Activated T-helper 1 cell treated with anti-CD3 and anti-CD28 coated beads, Interleukin-12 subunit alpha, Interleukin-12 subunit beta, Interleukin-2, Interleukin-4 antibody, amounts not matched to agents 30 ng/mL and 10 ng/mL and 1 ng/mL, durations not matched to agents 14 hours and 24 hours and 36 hours (primary cell): ENCODE data around the gene MORN1. TPM values are rescaled to one million over a fixed set of nuclear protein-coding genes. Genes with fewer than 3 reads are reported as not detected.

Experiments used
- DNase-seq: peaks from one replicate; pipeline ENCODE4 v3.0.0; 2021; ENCODE audit warnings: low spot score
- H3K27ac Mint-ChIP-seq: one replicate; pipeline ENCODE4 v1.8.0; 2021; ENCODE audit warnings: mild to moderate bottlenecking, mixed read lengths
- H3K27me3 Mint-ChIP-seq: one replicate; pipeline ENCODE4 v1.8.0; 2022; ENCODE audit warnings: mild to moderate bottlenecking, moderate library complexity, mixed read lengths; ENCODE audit not compliant: insufficient read depth
- H3K36me3 Mint-ChIP-seq: one replicate; pipeline ENCODE4 v1.8.0; 2021; ENCODE audit warnings: low read depth, mixed read lengths
- H3K4me1 Mint-ChIP-seq: one replicate; pipeline ENCODE4 v1.8.0; 2021; ENCODE audit warnings: low read depth, mixed read lengths
- H3K4me3 Mint-ChIP-seq: one replicate; pipeline ENCODE4 v1.8.0; 2021; ENCODE audit warnings: mild to moderate bottlenecking, moderate library complexity, mixed read lengths
- H3K9me3 Mint-ChIP-seq: one replicate; pipeline ENCODE4 v1.8.0; 2021; ENCODE audit warnings: mixed read lengths
- intact Hi-C: fragments of 100-400 bp; cut with micrococcal nuclease; formaldehyde crosslinking; loops from one replicate; pipeline ENCODE4 v1.15.1; 2024
- total RNA-seq: library from RNA; stranded (reverse); gene quantifications from 2 replicates; pipeline ENCODE4 v1.2.3, GENCODE V29; 2022

The MORN1 gene
- total RNA-seq, 1 donor from 2014 or later = 8.4 TPM

DNA sequence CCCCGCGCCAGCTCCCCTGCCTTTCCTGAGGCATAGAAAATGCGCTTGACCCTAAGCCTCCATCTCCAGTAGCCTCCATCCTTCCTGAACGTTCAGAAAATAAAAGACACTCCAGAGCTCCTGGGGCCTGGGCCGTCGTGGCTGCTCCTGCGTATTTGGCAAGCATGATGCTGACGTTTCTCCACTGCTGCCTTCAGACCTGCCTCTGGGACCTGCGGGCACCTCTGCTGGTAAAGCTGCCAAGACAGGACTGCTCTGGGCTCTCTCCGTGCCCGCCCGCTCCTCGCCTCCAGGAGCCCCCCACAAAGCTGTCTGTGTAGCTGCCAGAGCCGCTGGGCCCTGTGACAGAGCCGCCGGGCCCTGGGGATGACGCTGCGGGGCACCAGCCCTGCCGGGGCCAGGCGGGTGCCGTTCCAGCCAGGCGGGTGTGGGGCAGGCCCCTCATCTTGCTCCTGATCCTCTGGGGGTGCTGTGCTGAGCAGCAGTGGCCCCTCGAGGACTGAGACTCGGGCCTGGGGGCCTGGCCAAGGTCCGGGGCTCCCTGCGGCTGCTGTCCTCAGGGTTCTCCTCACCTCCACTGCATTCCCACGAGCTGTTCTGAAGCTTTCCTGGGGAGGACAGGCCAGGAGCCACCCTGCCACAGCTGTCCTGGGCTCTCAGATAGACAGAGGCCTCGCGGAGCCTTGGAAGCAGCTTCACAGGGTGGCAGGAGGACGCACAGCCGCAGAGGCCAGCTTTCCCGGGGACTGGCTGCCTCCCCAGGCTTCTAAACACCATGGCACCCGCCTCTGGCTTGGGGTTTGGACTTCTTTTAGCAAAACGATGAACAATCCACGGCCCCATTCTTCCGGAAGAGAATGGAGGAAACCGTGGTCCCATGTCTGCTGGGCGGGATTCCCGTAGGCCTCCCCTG, 48.1 kb downstream of the MORN1 start:
- DNase-seq = no peak
- intact Hi-C loops = no loop called here
- Mint-ChIP-seq H3K4me3 (no peak overlapping the region), H3K27ac (no peak overlapping the region), H3K4me1 (no peaks in the 10 kb centered on the region), H3K27me3 (no peaks in the 10 kb centered on the region), H3K9me3 (no peaks in the 10 kb centered on the region), H3K36me3 (no peaks in the 10 kb centered on the region)

DNA sequence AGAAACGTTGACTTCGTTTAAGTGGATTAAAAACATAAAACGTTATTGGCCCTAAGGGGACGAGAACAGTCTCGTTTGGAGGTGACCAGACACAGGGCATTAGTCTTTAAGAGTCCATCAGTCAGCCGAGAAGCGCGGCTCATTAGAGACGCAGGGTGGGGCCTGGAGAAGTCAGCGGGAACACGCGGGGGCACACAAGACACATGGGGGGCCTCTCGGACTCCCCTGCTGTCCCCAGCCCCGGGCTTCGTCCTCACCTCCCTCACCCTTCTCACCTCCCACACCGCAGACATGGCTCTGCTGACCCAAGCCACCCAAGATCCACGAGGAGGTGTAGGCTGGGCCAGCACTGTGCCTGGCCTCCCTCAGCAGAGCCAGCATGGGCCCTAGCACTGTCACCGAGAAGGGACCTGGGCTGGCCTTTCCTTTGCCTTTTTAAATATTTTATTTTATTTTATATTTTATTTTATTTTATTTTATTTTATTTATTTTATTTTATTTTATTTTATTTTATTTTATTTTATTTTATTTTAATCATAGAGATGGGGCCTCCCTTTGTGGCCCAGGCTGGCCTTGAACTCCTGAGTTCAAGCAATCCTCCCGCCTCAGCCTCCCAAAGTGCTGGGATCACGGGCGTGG, 48.9 kb downstream of the MORN1 start:
- intact Hi-C loops = no loop called here
- Mint-ChIP-seq H3K9me3 (no peaks in the 10 kb centered on the region), H3K27ac (no peak overlapping the region), H3K27me3 (no peaks in the 10 kb centered on the region), H3K4me3 (no peak overlapping the region), H3K36me3 (no peaks in the 10 kb centered on the region), H3K4me1 (no peaks in the 10 kb centered on the region)
- no peak for DNase-seq

DNA sequence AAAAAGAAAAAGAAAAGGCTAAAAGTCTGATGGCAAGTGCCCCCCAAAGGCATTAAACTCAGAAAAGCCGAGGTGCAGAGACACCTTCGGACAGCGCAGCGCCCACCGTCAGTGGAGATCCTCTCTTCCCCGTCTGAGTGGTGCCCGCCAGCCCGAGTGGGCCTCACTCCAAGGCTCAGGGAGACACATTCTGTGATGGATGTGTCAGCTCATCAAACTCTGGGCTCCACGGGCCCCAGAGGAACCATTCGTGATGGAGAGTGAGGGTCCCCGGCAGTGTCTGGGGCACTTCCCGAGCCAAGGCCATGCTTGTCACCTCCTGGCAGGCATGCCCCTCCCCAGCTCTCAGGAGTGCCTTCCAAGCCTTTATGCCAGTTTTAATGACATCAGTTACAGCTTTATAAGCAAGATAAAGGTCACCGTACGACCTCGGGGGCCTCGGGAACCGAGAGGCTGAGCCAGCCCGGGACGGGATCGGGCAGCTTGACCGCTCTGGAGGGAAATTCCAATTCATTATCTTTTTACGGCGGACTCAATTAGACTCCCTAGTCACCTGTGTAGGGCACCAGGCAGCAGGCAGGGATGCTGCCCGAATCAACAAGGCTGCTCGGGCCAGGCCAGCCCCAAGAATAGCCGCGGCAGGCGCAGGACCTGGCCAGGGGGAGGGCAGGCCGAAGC, 49.5 kb downstream of the MORN1 start:
- no peak for DNase-seq
- H3K27ac Mint-ChIP-seq = no peak overlapping the region
- H3K4me1 Mint-ChIP-seq = no peaks in the 10 kb centered on the region
- no peaks in the 10 kb centered on the region for H3K36me3 Mint-ChIP-seq
- H3K27me3 Mint-ChIP-seq = no peaks in the 10 kb centered on the region
- H3K4me3 Mint-ChIP-seq = no peak overlapping the region
- H3K9me3 Mint-ChIP-seq = no peaks in the 10 kb centered on the region
- intact Hi-C loops = no loop called here

GRCh38 chr1:2340918-2341254, 50.5 kb downstream of the MORN1 start:
- intact Hi-C loops = no loop called here
- Mint-ChIP-seq H3K4me3 (no peak overlapping the region), H3K4me1 (no peaks in the 10 kb centered on the region), H3K9me3 (no peaks in the 10 kb centered on the region), H3K27me3 (no peaks in the 10 kb centered on the region), H3K36me3 (no peaks in the 10 kb centered on the region), H3K27ac (no peak overlapping the region)
- DNase-seq = no peak

DNA sequence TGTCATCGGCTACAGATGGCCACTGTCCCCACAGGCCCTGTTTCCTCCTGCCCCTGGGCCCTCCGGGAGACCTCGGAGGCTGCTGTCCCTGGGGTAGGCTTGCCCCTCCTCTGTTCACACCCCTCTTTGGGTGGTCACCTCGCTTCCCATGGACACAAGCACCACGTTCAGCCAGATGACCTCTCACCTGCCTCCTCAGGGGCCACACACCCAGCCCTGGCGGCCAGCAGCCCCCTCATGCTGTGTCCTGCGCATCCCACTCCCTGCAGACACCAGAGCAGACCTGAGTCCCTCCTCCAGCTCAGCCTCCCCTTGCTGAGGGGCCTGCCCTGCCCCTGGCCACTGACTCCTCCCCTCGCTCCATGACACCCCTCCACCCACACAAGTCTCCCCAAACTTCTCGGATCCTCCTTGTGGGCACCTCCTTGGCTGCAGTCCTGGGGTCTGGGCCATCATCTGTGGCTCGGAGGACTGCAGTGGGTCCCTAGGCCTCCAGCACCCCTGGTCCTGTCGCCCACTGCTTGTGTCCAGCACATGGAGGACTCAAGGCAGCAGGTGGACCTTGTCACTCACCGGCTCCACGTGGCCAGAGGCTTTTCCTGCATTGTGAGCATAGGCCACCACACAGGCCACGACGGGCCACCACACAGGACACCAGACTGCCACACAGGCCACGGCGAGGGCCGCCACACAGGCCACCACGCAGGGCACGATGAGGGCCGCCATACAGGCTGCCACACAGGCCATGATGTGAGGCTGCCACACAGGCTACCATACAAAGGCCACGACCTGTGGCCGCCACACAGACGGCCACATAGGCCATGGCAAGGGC, 51.1 kb downstream of the MORN1 start:
- no peak for DNase-seq
- intact Hi-C loops = no loop called here
- Mint-ChIP-seq H3K36me3 (no peaks in the 10 kb centered on the region), H3K27ac (no peak overlapping the region), H3K4me1 (no peaks in the 10 kb centered on the region), H3K9me3 (no peaks in the 10 kb centered on the region), H3K27me3 (no peaks in the 10 kb centered on the region), H3K4me3 (no peak overlapping the region)

- Mint-ChIP-seq H3K4me3 (no peak overlapping the region), H3K27me3 (no peaks in the 10 kb centered on the region), H3K27ac (no peak overlapping the region), H3K4me1 (no peaks in the 10 kb centered on the region), H3K9me3 (no peaks in the 10 kb centered on the region), H3K36me3 (no peaks in the 10 kb centered on the region)
- no peak for DNase-seq
- intact Hi-C loops = no loop called here
These were observed 51.9 kb downstream of the MORN1 start for GRCh38 chr1:2339206-2340085.

DNA sequence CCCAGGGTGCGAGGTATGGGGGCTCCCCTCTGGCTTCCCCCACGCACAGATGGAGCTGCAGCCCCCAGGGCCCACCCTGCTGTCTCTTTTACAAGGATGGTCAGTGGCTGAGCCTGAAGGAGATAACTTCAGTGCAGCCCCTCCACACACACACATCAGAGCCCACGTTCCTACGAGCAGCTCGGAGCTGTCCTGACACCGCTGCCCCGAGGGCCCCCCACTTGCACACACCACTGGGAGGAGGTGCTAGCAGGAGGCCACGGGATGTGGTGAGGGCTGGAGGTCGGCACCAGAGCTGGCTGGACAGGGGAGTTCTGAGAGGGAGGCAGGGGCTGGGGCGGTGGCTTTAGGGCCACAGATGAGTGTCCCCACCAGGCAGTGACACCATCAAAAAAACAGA, 53.9 kb downstream of the MORN1 start:
- H3K36me3 Mint-ChIP-seq = no peaks in the 10 kb centered on the region
- no peak for DNase-seq
- H3K9me3 Mint-ChIP-seq = no peaks in the 10 kb centered on the region
- no peaks in the 10 kb centered on the region for H3K4me1 Mint-ChIP-seq
- H3K4me3 Mint-ChIP-seq = no peak overlapping the region
- intact Hi-C loops = no loop called here
- H3K27me3 Mint-ChIP-seq = peaks cover 2% of the 10 kb centered on the region
- H3K27ac Mint-ChIP-seq = no peak overlapping the region

- Mint-ChIP-seq H3K4me1 (no peaks in the 10 kb centered on the region), H3K4me3 (no peak overlapping the region), H3K9me3 (no peaks in the 10 kb centered on the region), H3K36me3 (no peaks in the 10 kb centered on the region), H3K27ac (no peak overlapping the region), H3K27me3 (peaks cover 2% of the 10 kb centered on the region)
- DNase-seq = no peak
- intact Hi-C loops = no loop called here
These were observed 54.3 kb downstream of the MORN1 start for GRCh38 chr1:2337081-2337480.

DNA sequence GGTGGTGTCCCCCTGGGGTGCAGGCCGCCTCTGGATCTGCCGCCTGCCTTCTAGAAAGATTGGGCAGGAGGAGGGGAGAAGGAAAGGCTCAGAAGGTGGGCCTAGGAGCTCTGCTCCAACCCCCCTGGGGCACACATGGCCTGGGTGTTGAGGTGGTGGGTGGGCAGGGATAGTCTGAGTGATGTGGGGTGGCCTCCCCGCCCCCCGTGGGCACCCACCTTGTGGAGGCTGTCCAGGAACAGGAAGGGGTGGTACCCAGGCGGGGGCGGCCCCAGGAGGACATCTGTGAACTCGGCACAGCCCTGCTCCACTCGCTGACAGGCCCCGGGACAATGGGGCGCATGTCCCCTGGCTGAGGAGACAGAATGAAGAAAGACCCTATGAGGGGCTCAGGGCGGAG, 54.9 kb downstream of the MORN1 start:
- Mint-ChIP-seq H3K4me1 (no peaks in the 10 kb centered on the region), H3K9me3 (no peaks in the 10 kb centered on the region), H3K36me3 (no peaks in the 10 kb centered on the region), H3K27me3 (peaks cover 2% of the 10 kb centered on the region), H3K27ac (no peak overlapping the region), H3K4me3 (no peak overlapping the region)
- no peak for DNase-seq
- intact Hi-C loops = no loop called here

DNA sequence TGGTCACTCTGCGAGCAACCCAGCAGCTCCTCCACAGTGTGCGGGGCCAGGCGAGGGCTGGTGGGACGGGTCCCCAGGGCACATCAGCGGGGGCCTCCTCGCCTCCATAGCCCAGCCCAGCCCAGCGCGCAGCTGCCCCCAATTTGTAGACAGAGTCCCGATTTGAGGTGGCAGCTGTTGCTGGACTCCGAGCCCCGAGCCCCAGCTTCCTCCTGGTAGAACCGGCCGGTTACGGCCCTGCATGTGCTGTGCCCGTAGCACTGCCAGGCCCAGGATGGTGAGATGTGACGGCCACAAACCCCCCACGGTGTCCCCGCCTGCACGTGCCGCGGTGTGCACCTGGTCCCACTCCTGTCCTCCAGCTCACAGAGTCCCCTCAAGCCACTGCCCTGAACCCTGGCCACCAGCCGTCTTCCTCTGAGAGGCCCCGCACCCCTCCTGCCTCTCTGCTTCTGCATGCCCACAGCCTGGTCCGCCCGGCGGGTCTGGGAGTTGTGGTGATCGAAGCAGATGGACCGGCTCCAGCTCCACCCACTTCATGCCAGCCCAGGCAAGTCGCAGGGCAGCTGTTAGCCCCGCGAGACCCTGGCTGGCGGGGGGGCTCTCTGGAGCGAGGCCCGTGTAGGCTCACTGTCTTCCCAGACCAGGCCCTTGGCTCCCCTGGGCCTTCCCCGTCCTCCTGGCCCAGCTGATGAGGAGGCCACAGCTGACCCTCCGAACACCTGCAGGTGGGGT, 55.5 kb downstream of the MORN1 start:
- H3K27ac Mint-ChIP-seq = no peak overlapping the region

DNA sequence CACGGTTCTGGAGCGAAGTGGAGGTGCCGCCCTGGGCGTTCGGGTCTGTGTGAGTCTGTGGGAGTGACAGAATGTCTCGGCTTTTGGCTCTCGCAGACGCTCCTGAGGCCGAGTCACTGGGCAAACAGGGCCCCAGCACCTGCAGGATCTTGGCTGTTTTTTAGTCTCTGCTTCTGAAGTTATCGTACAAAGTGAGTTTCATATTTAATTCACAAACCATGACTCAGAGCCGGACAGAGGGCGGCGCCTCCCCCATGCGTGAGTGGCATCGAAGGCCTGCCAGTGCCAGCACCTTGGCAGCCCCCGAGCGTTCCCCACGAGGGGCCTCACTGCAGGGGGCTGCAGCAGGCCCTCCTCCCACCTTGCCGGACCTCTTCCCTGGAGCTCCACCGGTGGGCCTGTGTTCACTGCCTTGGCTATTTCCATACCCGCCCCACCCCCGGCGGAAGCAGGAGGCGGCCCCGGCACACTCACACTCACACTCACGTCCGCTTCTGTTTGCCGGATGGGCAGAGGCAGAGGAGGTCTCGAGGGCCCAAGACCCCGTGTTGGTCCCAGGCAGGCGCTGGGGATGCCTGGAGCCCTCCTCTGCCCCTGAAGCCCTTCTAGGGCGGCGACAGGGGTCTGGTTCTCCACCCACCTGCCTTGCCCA, 56.3 kb downstream of the MORN1 start:
- DNase-seq = no peak
- Mint-ChIP-seq H3K27ac (no peak overlapping the region), H3K4me3 (no peak overlapping the region), H3K9me3 (no peaks in the 10 kb centered on the region), H3K27me3 (peaks cover 2% of the 10 kb centered on the region), H3K4me1 (no peaks in the 10 kb centered on the region), H3K36me3 (no peaks in the 10 kb centered on the region)
- intact Hi-C loops = no loop called here

More for the DNA sequence above, 55.5 kb downstream of the MORN1 start:
- Mint-ChIP-seq H3K4me1 (no peaks in the 10 kb centered on the region), H3K36me3 (no peaks in the 10 kb centered on the region), H3K9me3 (no peaks in the 10 kb centered on the region), H3K4me3 (no peak overlapping the region), H3K27me3 (peaks cover 2% of the 10 kb centered on the region)
- DNase-seq = no peak
- intact Hi-C loops = no loop called here
